Gastrocnemius medialis (tissue), 4 donors: ENCODE data around the gene DLX4. TPM values are rescaled to one million over a fixed set of nuclear protein-coding genes. Genes with fewer than 3 reads are reported as not detected.

Experiments
- ATAC-seq, 2 donors: fragments of 150-250 bp; one replicate each; pipeline ENCODE4 v1.9.1; 2016
- DNase-seq, 2 donors: peaks; one replicate each; pipeline ENCODE4 v3.0.0-alpha.2; 2019
- H3K27ac ChIP-seq, 4 donors: fragments of 200-600 bp; sonication (generic); 1 replicate in 1 of 4; 2 replicates in 3 of 4; pipeline ENCODE4 v1.5.1; 2016 to 2018; ENCODE audit warnings: mild to moderate bottlenecking in 2 of 4, moderate library complexity in 1 of 4
- H3K27me3 ChIP-seq, 3 donors: fragments of 200-600 bp; sonication (generic) in 2 of 3; 1 replicate in 1 of 3; 2 replicates in 2 of 3; pipeline versions ENCODE4 v1.5.1 to v1.6.0; 2016 to 2019; ENCODE audit warnings: mild to moderate bottlenecking in 1 of 3, moderate library complexity in 1 of 3
- H3K36me3 ChIP-seq, 2 donors: fragments of 200-600 bp; sonication (generic) in 1 of 2; one replicate each; pipeline ENCODE4 v1.5.1; 2017 to 2018
- H3K4me1 ChIP-seq, 2 donors: fragments of 200-600 bp; sonication (generic) in 1 of 2; one replicate each; pipeline ENCODE4 v1.5.1; 2016 to 2017; ENCODE audit warnings: mild to moderate bottlenecking in 2 of 2
- H3K4me3 ChIP-seq, 4 donors: fragments of 200-600 bp; sonication (generic) in 3 of 4; 1 replicate in 1 of 4; 2 replicates in 3 of 4; pipeline ENCODE4 v1.5.1; 2016 to 2019; ENCODE audit warnings: mild to moderate bottlenecking in 2 of 4
- H3K9me3 ChIP-seq, 3 donors: fragments of 200-600 bp; sonication (generic) in 2 of 3; 1 replicate in 1 of 3; 2 replicates in 2 of 3; pipeline ENCODE4 v1.5.1; 2016 to 2019
- POLR2A ChIP-seq, 2 donors: fragments of 450-650 bp; IDR thresholded peaks; one replicate each; pipeline ENCODE4 v1.6.1; 2017; ENCODE audit warnings: antibody characterized with exemption in 2 of 2, mild to moderate bottlenecking in 2 of 2, moderate library complexity in 2 of 2
- in situ Hi-C, 4 donors: fragments of 200-750 bp; cut with MboI; loops; one replicate each; pipeline versions ENCODE4 v1.15.0 to v1.8.0; 2017; ENCODE audit warnings: low sequenced_read_pairs in 4 of 4
- intact Hi-C: fragments of 100-400 bp; cut with DNase I; formaldehyde crosslinking; loops from one replicate; pipeline ENCODE4 v1.15.1; 2023; ENCODE audit warnings: low total_unique reads
- total RNA-seq, 4 donors: library from RNA; depleted of rRNA; stranded (reverse); fragments of >200 nt; gene quantifications; one replicate each; pipeline versions ENCODE4 v1.1.0 to v1.2.3, GENCODE V29; 2016
- TF ChIP-seq, protein P1 (sequence below), 5 experiments: fragments of 450-650 bp in 3 of 5; fragments of 200-600 bp in 2 of 5; sonication (generic) in 2 of 5; IDR thresholded peaks in 4 of 5; conservative IDR thresholded peaks in 1 of 5; 1 replicate in 4 of 5; 2 replicates in 1 of 5; pipeline ENCODE4 v1.5.1; 2016 to 2019; ENCODE audit warnings: antibody characterized with exemption in 5 of 5, mild to moderate bottlenecking in 3 of 5, moderate library complexity in 3 of 5

The DLX4 gene
- total RNA-seq, 4 donors from 2014 or later, result not detected

GRCh38 chr17:49997301-49997650 is 28.3 kb downstream of the DLX4 start:
- TF ChIP-seq POLR2A (IDR thresholded peaks at IDR 0.05), result no peak
- intact Hi-C loops (loop anchor here (2.0 kb wide), 1 partner anchor 428 kb away; no protein-coding TSS in a partner anchor), in situ Hi-C loops (loop anchor here (10.0 to 25.0 kb wide), 4 partner anchors 122 to 435 kb away; no protein-coding TSS in a partner anchor)
- ATAC-seq (no peak), DNase-seq (no peak)
- Histone ChIP-seq H3K4me1 (peaks cover 5 to 21% of the 10 kb centered on the region in 2 donors), H3K9me3 (no peaks in the 10 kb centered on the region), H3K27me3 (peaks cover 68 to 81% (median 70%) of the 10 kb centered on the region in 3 donors), H3K4me3 (peak overlapping the region in 2 of 4 donors; percentile 55 to 58), H3K27ac (no peak overlapping the region), H3K36me3 (no peaks in the 10 kb centered on the region)

GRCh38 chr17:49997773-49998703 is 29.0 kb downstream of the DLX4 start:
- intact Hi-C loops (loop anchor here (1.0 to 2.0 kb wide), 3 partner anchors 118 to 429 kb away; no protein-coding TSS in a partner anchor), in situ Hi-C loops (loop anchor here (10.0 to 25.0 kb wide), 4 partner anchors 123 to 436 kb away; no protein-coding TSS in a partner anchor)
- Histone ChIP-seq H3K27ac (no peak overlapping the region), H3K27me3 (peaks cover 61 to 78% (median 64%) of the 10 kb centered on the region in 3 donors), H3K36me3 (no peaks in the 10 kb centered on the region), H3K9me3 (no peaks in the 10 kb centered on the region), H3K4me3 (no peak overlapping the region), H3K4me1 (peaks cover 5 to 19% of the 10 kb centered on the region in 2 donors)
- TF ChIP-seq, protein P1, sequence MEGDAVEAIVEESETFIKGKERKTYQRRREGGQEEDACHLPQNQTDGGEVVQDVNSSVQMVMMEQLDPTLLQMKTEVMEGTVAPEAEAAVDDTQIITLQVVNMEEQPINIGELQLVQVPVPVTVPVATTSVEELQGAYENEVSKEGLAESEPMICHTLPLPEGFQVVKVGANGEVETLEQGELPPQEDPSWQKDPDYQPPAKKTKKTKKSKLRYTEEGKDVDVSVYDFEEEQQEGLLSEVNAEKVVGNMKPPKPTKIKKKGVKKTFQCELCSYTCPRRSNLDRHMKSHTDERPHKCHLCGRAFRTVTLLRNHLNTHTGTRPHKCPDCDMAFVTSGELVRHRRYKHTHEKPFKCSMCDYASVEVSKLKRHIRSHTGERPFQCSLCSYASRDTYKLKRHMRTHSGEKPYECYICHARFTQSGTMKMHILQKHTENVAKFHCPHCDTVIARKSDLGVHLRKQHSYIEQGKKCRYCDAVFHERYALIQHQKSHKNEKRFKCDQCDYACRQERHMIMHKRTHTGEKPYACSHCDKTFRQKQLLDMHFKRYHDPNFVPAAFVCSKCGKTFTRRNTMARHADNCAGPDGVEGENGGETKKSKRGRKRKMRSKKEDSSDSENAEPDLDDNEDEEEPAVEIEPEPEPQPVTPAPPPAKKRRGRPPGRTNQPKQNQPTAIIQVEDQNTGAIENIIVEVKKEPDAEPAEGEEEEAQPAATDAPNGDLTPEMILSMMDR (IDR thresholded peaks at IDR 0.05 in 4 of 5, conservative IDR thresholded peaks at IDR 0.05 in 1 of 5), result peak; percentile 85 to 96 (median 92)
- TF ChIP-seq POLR2A (IDR thresholded peaks at IDR 0.05), result no peak
- ATAC-seq, result peak; percentile 70 to 87
- peak; percentile 44 to 63 for DNase-seq

DNA sequence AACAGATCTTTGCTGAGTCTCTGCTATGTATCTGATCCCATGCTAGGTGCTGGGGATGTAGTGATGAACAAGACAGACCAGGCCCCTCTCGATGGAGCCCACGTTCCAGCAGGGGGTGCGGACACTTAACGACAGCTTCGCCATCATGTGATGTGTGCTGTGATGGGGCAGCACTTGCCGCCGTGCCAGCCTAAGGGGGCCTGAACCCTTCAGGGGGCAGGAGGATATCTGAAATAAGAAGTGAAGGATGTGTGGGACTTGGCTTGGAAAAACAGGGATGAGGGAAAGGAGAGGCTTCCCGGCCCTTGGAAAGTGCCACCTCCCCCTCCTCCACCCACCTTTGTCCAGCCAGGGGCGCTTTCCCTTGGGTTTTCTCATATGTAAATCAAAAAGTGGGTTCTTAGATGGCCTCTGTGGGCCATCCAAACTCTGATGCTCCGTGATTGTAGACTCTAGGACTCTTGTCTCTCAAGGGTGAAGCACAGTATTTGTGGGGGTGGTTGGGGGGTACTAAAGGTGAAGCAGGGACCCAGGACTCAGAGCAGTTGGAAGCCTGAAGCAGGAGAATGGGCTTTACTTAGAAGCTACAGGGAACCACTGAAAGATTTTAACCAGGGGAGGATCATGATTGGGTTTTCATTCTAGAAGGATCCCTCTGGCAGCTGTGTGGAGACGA is 30.0 kb downstream of the DLX4 start:
- in situ Hi-C loops, result loop anchor here (10.0 to 25.0 kb wide), 4 partner anchors 124 to 437 kb away; no protein-coding TSS in a partner anchor
- DNase-seq (no peak), ATAC-seq (no peak)
- TF ChIP-seq, protein P1 (IDR thresholded peaks at IDR 0.05 in 4 of 5, conservative IDR thresholded peaks at IDR 0.05 in 1 of 5), result no peak
- no peak for TF ChIP-seq POLR2A (IDR thresholded peaks at IDR 0.05)
- Histone ChIP-seq H3K4me3 (no peak overlapping the region), H3K4me1 (peaks cover 5 to 12% of the 10 kb centered on the region in 2 donors), H3K27me3 (peaks cover 56 to 75% (median 58%) of the 10 kb centered on the region in 3 donors), H3K9me3 (no peaks in the 10 kb centered on the region), H3K27ac (no peak overlapping the region), H3K36me3 (no peaks in the 10 kb centered on the region)
- intact Hi-C loops, result loop anchor here (1.0 kb wide), 2 partner anchors 119 to 138 kb away; no protein-coding TSS in a partner anchor

GRCh38 chr17:50003911-50004310 is 34.9 kb downstream of the DLX4 start:
- Histone ChIP-seq H3K27ac (no peak overlapping the region), H3K9me3 (no peaks in the 10 kb centered on the region), H3K27me3 (peaks cover 22 to 45% (median 28%) of the 10 kb centered on the region in 3 donors), H3K36me3 (no peaks in the 10 kb centered on the region), H3K4me3 (no peak overlapping the region), H3K4me1 (no peaks in the 10 kb centered on the region)
- TF ChIP-seq, protein P1 (IDR thresholded peaks at IDR 0.05 in 4 of 5, conservative IDR thresholded peaks at IDR 0.05 in 1 of 5), result no peak
- no peak for TF ChIP-seq POLR2A (IDR thresholded peaks at IDR 0.05)
- no peak for ATAC-seq
- no peak for DNase-seq
- in situ Hi-C loops, result loop anchor here in 2 of 4 donors (5.0 kb wide), 1 partner anchor 142 kb away; no protein-coding TSS in a partner anchor
- intact Hi-C loops, result no loop called here
